Thymus (tissue), 11 donors: ENCODE measurements around the gene ATP1B3. TPM values are rescaled to one million over a fixed set of nuclear protein-coding genes. Genes with fewer than 3 reads are reported as not detected.

Experiments used
- DNase-seq, 9 donors: peaks; one replicate each; pipeline ENCODE4 v3.0.0-alpha.2; 2013; ENCODE audit warnings: low spot score in 9 of 9, low read depth in 6 of 9, missing footprints in 1 of 9
- H3K27ac ChIP-seq, 2 donors: one replicate each; pipeline ENCODE4 v1.5.1; 2013; ENCODE audit warnings: control low read depth in 1 of 2, low read depth in 1 of 2, low read length in 1 of 2, mild to moderate bottlenecking in 1 of 2, moderate library complexity in 1 of 2
- H3K27me3 ChIP-seq, 2 donors: one replicate each; pipeline ENCODE4 v1.5.1; 2013; ENCODE audit warnings: low read length in 1 of 2; ENCODE audit not compliant: control insufficient read depth in 2 of 2, insufficient read depth in 1 of 2
- H3K36me3 ChIP-seq, 2 donors: one replicate each; pipeline ENCODE4 v1.5.1; 2013; ENCODE audit warnings: low read length in 1 of 2, mild to moderate bottlenecking in 1 of 2, moderate library complexity in 1 of 2; ENCODE audit not compliant: control insufficient read depth in 2 of 2, insufficient read depth in 2 of 2
- H3K4me1 ChIP-seq, 2 donors: one replicate each; pipeline ENCODE4 v1.5.1; 2013; ENCODE audit warnings: low read length in 2 of 2; ENCODE audit not compliant: control insufficient read depth in 2 of 2, insufficient read depth in 2 of 2
- H3K4me3 ChIP-seq, 2 donors: one replicate each; pipeline ENCODE4 v1.5.1; 2013; ENCODE audit warnings: low read length in 2 of 2, control low read depth in 1 of 2, mild to moderate bottlenecking in 1 of 2
- H3K9me3 ChIP-seq, 2 donors: one replicate each; pipeline ENCODE4 v1.5.1; 2013; ENCODE audit warnings: low read length in 1 of 2, mild to moderate bottlenecking in 1 of 2; ENCODE audit not compliant: control insufficient read depth in 2 of 2, insufficient read depth in 1 of 2
- WGBS: extraction: QIAGEN DNeasy Blood & Tissue Kit; methylation state at CpG from one replicate; pipeline ENCODE4 v1.1.7; 2013; 5-methylcytosine and 5-hydroxymethylcytosine counted together
- polyA plus RNA-seq: library from polyadenylated mRNA; stranded (reverse); fragments of 200-250 nt; gene quantifications from one replicate; pipeline ENCODE4 v1.2.3, GENCODE V29; 2013
- total RNA-seq: library from RNA; stranded (reverse); fragments of 120-200 nt; gene quantifications from one replicate; pipeline ENCODE4 v1.2.4, GENCODE V29; 2013
- donor health status: healthy.

ATP1B3 gene
- total and polyA plus RNA-seq, 2 donors, result 42.0 to 99.0 TPM

DNA sequence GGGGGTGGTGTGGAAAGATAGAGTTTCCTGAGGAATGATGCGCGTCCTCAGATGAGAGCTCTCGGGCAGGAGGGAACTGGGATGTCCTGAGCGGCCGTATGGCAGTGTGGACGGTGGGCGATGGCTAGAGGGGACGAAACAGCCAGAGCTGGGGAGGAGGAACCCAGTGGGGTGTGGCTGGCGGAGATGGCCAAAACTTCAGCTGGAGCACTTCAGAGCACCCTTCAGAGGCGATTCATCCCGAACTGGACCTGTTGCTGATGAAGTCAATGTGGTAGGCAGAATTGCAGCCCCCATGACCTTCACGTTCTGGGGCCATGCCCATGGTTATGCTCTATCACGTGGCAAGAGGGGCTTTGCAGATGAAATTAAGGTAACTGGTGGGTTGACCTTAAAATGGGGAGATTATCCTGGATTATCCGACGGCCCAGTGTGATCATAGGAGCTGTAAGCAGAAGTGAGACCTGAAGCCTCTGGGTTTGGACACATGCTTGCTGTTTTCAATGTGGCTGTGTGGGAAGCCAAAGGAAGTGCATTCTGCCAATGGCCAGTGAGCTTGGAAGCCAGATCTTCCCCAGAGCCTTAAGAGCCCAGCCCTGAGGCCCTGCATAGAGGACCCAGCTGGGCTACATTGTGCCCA lies 52.3 kb downstream of the ATP1B3 start:
- no peaks in the 10 kb centered on the region for H3K27me3 ChIP-seq
- no peaks in the 10 kb centered on the region for H3K9me3 ChIP-seq
- DNase-seq, result no peak
- no peak overlapping the region for H3K4me3 ChIP-seq
- peaks cover 1 to 4% of the 10 kb centered on the region in 2 donors for H3K4me1 ChIP-seq
- WGBS, result 97% methylated on average over 15 of the region's 15 CpGs
- H3K27ac ChIP-seq, result no peak overlapping the region
- H3K36me3 ChIP-seq, result peaks cover 49 to 61% of the 10 kb centered on the region in 2 donors

DNA sequence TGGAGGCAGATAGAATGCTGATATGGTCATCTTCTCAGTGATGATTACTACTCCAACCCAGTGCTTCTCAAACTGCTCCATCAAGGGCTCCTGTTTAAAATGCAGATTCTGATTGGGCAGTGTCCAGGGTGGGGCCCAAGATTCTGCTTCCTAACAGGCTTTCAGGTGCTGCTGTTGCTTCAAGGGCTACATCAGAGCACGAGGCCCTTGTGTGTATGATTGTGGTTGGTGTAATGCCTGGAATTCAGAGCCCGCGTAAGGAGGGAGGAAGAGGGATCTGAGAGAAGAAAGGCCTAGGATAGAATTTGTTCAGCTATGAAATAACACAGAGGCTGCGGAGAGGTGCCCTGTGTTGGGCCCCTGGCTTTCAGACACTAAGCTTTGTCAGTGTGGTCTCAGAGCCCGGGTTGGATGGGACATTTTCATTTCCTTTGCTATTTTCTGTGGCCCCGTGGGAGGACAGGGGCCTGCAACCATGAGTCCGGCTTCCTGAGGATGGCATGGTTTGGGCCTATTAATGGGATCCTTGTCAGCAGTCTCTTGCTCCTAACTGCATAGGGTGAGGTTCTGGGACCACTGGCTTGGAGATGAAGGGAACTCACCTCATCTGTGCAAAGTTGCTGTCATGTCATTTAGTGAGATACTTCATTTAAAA lies 53.0 kb downstream of the ATP1B3 start:
- H3K4me3 ChIP-seq, result no peak overlapping the region
- DNase-seq, result no peak
- H3K36me3 ChIP-seq, result peaks cover 52 to 55% of the 10 kb centered on the region in 2 donors
- H3K9me3 ChIP-seq, result no peaks in the 10 kb centered on the region
- WGBS, result 93% methylated on average over 7 of the region's 7 CpGs
- H3K4me1 ChIP-seq, result peaks cover 8 to 10% of the 10 kb centered on the region in 2 donors
- H3K27ac ChIP-seq, result no peak overlapping the region
- H3K27me3 ChIP-seq, result no peaks in the 10 kb centered on the region

DNA sequence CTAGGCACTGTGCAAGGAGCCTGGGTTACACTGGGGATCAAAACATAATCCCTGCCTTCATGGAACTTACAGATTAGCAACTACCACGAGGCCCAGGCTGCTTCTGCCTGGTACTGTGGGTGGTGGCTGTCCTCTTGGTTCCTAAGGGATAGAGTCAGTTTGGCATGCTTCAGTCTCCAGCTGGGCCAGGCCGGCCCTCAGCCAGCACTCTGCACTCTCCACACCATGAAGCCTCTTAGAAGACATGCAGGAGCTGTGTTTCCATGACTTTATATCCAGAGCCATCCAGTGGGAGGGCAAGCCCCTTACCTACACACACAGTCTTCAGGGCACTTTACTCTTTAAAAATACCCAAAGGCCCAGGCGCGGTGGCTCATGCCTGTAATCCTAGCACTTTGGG lies 54.4 kb downstream of the ATP1B3 start:
- DNase-seq, result no peak
- no peaks in the 10 kb centered on the region for H3K9me3 ChIP-seq
- 99% methylated on average over 4 of the region's 4 CpGs for WGBS
- H3K4me3 ChIP-seq, result no peak overlapping the region
- peaks cover 8 to 13% of the 10 kb centered on the region in 2 donors for H3K4me1 ChIP-seq
- no peak overlapping the region for H3K27ac ChIP-seq
- peaks cover 42 to 53% of the 10 kb centered on the region in 2 donors for H3K36me3 ChIP-seq
- H3K27me3 ChIP-seq, result no peaks in the 10 kb centered on the region

DNA sequence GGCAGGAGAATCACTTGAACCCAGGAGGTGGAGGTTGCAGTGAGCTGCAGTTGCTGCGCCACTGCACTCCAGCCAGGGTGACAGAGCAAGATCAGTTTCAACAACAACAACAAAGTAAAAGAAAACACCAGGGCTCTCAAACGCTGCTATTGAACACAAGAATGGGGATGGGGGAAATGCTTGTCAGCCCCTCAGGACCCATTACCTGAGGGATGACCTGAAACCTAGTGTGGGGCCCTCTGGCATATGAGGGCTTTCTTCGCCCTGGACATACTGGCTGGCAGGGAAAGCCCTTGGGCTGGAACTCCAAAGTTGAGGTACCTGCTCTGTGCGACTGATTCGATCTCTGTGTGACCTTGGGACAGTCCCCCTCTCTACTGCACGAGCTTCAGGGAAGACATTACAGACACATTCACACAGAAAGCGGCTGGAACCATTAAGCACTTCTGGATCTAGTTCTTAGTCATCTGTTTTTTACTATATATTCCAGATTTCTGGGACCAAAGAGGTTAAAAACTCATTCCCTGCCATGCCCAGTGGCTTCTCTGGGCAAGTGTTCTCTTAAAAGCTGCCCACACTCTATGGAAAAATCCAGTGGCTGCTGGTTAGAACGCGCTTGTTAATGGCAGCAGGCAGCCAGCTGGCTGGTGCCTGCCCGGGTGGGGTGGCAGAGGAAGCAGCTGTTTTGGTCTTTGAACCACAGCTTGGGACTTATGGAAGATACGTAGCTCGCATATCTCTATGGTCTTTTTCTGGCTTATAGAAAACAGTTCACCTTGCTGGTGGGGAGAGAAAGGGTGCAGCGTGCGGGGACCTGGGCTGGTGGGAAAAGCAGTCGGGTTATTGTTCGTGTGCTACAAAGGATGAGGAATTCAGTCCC lies 57.2 kb downstream of the ATP1B3 start:
- 60% methylated on average over 16 of the region's 16 CpGs for WGBS
- H3K4me1 ChIP-seq, result peaks cover 10 to 25% of the 10 kb centered on the region in 2 donors
- H3K4me3 ChIP-seq, result no peak overlapping the region
- no peaks in the 10 kb centered on the region for H3K9me3 ChIP-seq
- peak in 3 of 9 donors; percentile 44 to 69 (median 47) for DNase-seq
- H3K27ac ChIP-seq, result peak overlapping the region in 1 of 2 donors; percentile 57
- peaks cover 24 to 39% of the 10 kb centered on the region in 2 donors for H3K36me3 ChIP-seq
- H3K27me3 ChIP-seq, result no peaks in the 10 kb centered on the region

DNA sequence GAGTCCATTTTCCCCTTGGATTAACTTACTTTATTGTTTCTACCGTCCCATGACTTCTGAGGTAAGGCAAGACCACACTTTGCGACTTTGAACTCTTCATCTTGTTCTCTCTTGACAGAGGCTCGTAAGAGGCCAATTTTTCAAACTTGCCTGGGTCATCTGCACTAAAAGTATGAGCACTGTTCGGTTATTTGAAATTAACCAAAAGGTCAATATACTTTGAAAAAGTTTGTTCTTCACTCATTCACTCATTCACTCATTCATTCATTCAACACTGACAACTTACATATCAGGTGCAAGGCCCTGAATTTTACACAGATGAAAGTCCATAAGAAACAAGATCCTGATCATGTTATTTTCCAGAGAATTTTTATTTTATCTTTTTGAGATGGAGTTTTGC lies 57.9 kb downstream of the ATP1B3 start:
- no peaks in the 10 kb centered on the region for H3K9me3 ChIP-seq
- no peak for DNase-seq
- H3K36me3 ChIP-seq, result peaks cover 17 to 34% of the 10 kb centered on the region in 2 donors
- peaks cover 10 to 25% of the 10 kb centered on the region in 2 donors for H3K4me1 ChIP-seq
- no peak overlapping the region for H3K27ac ChIP-seq
- H3K27me3 ChIP-seq, result no peaks in the 10 kb centered on the region
- WGBS, result 85% methylated on average over 4 of the region's 4 CpGs
- no peak overlapping the region for H3K4me3 ChIP-seq

DNA sequence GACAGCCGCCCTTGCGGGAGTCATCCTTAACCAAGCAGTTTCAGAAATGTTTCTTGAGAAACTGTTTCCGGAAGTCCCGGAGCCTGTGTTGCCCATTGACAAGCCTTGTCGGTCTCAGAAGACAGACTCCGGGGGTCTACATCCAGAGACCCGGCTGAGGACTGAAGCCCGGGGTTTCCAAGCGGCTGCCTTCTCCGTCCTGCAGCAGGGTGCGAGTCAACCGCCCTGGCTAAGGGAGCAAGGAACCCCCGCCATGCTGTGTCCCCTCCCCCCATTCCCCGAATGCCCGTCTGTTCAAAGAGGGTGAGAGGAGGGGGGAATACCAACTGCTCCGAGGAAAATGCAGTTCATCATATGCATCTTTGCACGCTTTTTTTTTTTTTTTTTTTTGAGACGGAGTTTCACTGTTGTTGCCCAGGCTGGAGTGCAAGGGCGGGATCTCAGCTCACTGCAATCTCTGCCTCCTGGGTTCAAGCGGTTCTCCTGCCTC lies 61.6 kb downstream of the ATP1B3 start:
- Histone ChIP-seq H3K4me3 (no peak overlapping the region), H3K27ac (peak overlapping the region in 1 of 2 donors; percentile 33), H3K9me3 (no peaks in the 10 kb centered on the region), H3K4me1 (peaks cover 10 to 25% of the 10 kb centered on the region in 2 donors), H3K36me3 (peaks cover 6 to 14% of the 10 kb centered on the region in 2 donors), H3K27me3 (no peaks in the 10 kb centered on the region)
- 96% methylated on average over 20 of the region's 20 CpGs for WGBS
- no peak for DNase-seq

DNA sequence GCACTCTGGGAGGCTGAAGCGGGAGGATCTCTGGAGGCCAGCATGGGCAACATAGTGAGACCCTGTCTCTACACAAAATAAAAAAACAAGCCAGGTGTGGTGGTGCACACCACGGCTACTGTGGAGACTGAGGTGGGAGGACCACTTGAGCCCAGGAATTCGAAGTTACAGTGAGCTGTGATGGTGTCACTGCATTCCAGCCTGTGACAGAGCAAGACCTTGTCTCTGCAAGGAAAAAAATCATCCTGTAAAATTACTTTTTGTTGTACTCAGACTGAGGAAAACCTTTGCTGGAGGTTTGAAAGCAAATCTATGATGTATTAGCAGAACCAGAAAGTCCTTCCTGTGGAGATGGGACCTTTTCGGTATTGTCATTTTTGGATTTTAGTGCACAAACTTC lies 63.3 kb downstream of the ATP1B3 start:
- Histone ChIP-seq H3K4me1 (peaks cover 2 to 14% of the 10 kb centered on the region in 2 donors), H3K36me3 (peaks cover 2 to 6% of the 10 kb centered on the region in 2 donors), H3K4me3 (no peak overlapping the region), H3K9me3 (no peaks in the 10 kb centered on the region), H3K27ac (no peak overlapping the region), H3K27me3 (no peaks in the 10 kb centered on the region)
- WGBS, result 96% methylated on average over 4 of the region's 4 CpGs
- no peak for DNase-seq

DNA sequence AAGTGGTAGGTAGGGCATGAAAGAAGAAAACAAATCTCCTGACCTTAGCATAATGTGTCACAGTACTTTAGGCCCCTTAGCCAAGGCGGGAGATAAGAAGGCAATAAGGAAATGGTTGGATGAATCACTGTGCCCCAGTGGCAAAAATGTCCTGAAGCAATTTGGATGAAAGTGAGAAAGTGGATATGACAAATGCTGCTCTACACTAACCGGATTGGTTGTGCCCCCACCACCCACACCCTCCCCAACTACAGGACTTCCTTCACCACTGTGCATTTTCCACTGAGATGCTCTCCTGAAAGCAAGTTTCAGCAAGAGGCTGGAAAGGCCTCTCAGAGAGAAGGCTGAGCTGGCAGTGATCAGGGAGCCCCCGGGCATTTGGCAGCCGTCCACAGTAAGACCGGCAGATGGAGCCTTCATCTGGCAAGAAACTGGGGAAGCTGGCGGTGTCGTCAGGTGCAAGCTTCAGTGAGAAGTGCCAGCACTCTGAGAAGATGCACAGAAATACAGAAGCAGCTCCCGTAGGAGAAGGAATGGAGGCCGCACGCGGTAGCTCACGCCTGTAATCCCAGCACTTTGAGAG lies 63.8 kb downstream of the ATP1B3 start:
- DNase-seq, result no peak
- Histone ChIP-seq H3K27ac (no peak overlapping the region), H3K4me3 (no peak overlapping the region), H3K4me1 (peaks cover 2 to 12% of the 10 kb centered on the region in 2 donors), H3K27me3 (no peaks in the 10 kb centered on the region), H3K36me3 (peaks cover 3% of the 10 kb centered on the region in 2 donors), H3K9me3 (no peaks in the 10 kb centered on the region)
- 75% methylated on average over 12 of the region's 12 CpGs for WGBS
